Measurements from ENCODE around the gene ZBTB38. TPM values are rescaled to one million over a fixed set of nuclear protein-coding genes. Genes with fewer than 3 reads are reported as not detected.

Gene ZBTB38
- total and polyA plus RNA-seq, 8 donors, result 5.7 to 46.8 (median 30.9) TPM

DNA sequence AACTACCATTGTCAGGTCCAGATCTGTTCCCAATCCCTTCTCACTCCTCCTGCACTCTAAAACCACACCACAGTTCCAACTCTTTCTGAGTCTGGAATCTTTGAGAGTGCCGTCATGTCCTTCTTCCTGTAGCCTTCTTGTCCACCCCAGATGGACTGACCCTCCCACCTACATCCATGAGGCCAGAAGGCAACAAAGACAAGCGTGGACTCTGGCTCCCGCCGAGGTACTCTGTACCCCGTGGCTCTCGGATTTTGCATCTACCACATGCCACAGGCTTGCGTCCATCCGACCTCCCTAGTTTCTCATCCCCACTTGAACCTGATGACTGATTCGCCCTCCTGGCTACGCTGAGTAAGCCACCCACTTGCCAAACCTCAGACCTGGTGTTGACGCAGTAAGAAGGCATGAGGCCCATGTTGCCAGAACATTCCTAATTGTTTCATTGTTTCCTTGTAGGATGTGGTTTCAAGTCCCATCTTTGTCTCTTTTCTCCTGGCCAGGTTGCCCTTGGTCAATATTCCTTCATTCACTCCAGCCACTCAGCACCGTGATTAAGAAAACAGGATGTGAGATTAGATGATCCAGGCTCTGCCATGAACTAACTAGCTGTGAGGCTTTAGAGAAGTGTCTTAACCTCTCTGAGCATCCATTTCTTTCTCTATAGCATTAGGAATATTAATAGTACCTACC, 1.1 kb upstream of the ZBTB38 start:
- no peaks in the 10 kb centered on the region for H3K36me3 ChIP-seq
- DNase-seq (no peak), ATAC-seq (peak in 1 of 4 donors; percentile 7), FAIRE-seq (no peak)
- intact Hi-C loops (cut with DNase I), result loop anchor here in 1 of 3 donors (10.0 kb wide), 2 partner anchors 48 to 78 kb away; no protein-coding TSS in a partner anchor
- TF ChIP-seq, protein P1, sequence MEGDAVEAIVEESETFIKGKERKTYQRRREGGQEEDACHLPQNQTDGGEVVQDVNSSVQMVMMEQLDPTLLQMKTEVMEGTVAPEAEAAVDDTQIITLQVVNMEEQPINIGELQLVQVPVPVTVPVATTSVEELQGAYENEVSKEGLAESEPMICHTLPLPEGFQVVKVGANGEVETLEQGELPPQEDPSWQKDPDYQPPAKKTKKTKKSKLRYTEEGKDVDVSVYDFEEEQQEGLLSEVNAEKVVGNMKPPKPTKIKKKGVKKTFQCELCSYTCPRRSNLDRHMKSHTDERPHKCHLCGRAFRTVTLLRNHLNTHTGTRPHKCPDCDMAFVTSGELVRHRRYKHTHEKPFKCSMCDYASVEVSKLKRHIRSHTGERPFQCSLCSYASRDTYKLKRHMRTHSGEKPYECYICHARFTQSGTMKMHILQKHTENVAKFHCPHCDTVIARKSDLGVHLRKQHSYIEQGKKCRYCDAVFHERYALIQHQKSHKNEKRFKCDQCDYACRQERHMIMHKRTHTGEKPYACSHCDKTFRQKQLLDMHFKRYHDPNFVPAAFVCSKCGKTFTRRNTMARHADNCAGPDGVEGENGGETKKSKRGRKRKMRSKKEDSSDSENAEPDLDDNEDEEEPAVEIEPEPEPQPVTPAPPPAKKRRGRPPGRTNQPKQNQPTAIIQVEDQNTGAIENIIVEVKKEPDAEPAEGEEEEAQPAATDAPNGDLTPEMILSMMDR (IDR thresholded peaks at IDR 0.05), result no peak
- H3K27me3 ChIP-seq, result no peaks in the 10 kb centered on the region
- H3K4me3 ChIP-seq, result no peak overlapping the region
- no peaks in the 10 kb centered on the region for H3K9me3 ChIP-seq
- peaks cover 5 to 26% (median 13%) of the 10 kb centered on the region in 3 donors for H3K4me1 ChIP-seq
- peak overlapping the region; percentile 65 to 88 (median 82) for H3K27ac ChIP-seq
- 92 to 94% methylated on average over 12 of the region's 12 CpGs for WGBS, 2 donors

DNA sequence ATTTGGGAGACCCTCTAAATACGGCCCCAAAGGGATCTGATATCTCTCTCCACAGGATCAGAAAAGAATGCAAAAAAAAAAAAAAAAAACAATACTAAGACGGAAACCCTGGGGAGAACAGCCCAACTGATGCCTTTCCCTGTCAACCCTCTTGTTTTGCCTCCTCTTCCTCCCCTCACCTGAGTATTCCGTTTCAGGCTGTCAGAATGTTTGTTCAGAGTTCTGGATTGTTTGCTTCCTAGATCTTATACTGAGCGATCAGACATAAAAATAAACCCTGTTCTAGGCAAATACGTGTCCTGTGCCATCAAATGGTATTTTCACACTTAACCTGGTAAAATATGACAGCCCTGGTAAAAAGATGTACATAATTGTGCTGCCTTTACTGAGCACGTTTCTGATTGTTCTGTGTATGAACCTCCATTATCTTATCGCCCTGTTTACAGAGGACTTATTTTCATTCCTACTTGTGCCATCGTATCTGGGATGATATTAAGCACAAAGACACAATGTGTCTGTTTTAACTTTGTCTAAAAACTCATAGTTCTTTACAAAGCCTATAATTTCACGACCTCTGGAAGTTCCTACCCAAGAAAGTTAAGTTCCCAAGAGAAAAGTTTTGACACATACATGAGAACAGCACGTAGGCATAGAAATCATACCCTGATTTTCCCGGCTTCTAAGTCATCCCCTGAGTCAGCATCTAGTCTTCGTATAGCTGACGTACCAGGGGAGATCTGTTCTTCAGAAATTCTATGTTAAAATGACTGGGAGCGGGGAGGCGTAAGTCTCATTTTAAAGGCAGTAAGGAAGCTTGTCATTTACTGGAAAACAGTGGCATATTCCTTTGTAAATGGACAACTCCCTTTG, 856 bp downstream of the ZBTB38 start:
- TF ChIP-seq, protein P1 (IDR thresholded peaks at IDR 0.05), result no peak
- DNase-seq, result no peak
- peaks cover 5 to 26% (median 13%) of the 10 kb centered on the region in 3 donors for H3K4me1 ChIP-seq
- ATAC-seq, result no peak
- H3K27me3 ChIP-seq, result no peaks in the 10 kb centered on the region
- WGBS, 2 donors, result 68 to 71% methylated on average over 15 of the region's 15 CpGs
- intact Hi-C loops (cut with DNase I), result loop anchor here in 1 of 3 donors (10.0 kb wide), 2 partner anchors 46 to 76 kb away; no protein-coding TSS in a partner anchor
- FAIRE-seq, result no peak
- H3K27ac ChIP-seq, result peak overlapping the region; percentile 77 to 88 (median 86)
- no peaks in the 10 kb centered on the region for H3K36me3 ChIP-seq
- peak overlapping the region in 2 of 4 donors; percentile 10 to 25 for H3K4me3 ChIP-seq
- H3K9me3 ChIP-seq, result no peaks in the 10 kb centered on the region

DNA sequence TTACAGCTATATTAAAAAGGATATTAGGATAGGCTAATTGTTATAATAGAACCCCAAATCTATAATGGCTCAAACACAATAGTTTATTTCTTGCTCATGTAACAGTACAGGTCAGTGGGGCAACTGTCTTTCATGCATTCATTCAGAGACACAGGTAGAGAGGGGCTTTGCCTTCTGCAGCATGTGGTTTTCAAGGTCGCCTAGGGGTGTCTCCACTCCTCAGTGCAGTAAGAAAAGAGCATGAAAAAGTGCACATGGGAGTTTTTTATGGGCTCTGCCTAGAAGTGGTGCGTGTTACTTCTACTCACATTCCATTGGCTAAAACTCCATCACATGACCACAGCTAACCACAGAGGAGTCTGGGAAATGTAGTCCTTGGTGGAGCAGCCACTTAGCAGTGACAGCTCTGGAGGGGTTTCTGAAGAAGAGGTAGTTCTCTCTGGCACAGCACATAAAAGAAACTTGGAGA, 1.8 kb downstream of the ZBTB38 start:
- H3K4me1 ChIP-seq, result peaks cover 5 to 26% (median 13%) of the 10 kb centered on the region in 3 donors
- FAIRE-seq (no peak), DNase-seq (peak in 3 of 6 donors; percentile 60 to 68 (median 64)), ATAC-seq (peak; percentile 78 to 86 (median 84))
- no peaks in the 10 kb centered on the region for H3K9me3 ChIP-seq
- 12 to 14% methylated on average over 2 of the region's 2 CpGs for WGBS, 2 donors
- H3K27ac ChIP-seq, result no peak overlapping the region
- H3K4me3 ChIP-seq, result no peak overlapping the region
- TF ChIP-seq, protein P1 (IDR thresholded peaks at IDR 0.05), result no peak
- no peaks in the 10 kb centered on the region for H3K36me3 ChIP-seq
- no peaks in the 10 kb centered on the region for H3K27me3 ChIP-seq
- intact Hi-C loops (cut with DNase I), result no loop called here

DNA sequence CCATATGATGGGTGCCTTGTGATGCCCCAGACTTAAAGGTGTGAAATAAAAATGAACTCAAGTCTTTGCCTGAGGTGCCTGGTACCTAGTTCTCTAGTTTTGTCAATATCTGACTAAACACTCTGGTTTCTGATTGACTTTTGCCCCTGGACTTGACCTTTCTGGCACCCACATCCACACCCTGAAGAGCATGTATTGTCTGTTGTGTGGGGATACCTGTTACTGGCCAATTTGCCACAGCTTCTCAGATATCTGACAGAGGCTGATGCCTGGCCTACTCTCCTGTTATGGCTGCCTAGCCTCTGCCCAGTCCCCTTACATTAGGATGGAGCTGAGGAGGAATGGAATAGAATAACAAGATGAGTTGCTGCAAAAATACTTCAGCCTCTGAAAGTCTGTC, 3.6 kb downstream of the ZBTB38 start:
- DNase-seq, result no peak
- H3K27ac ChIP-seq, result no peak overlapping the region
- no peak for FAIRE-seq
- no peaks in the 10 kb centered on the region for H3K27me3 ChIP-seq
- peaks cover 0 to 14% (median 0%) of the 10 kb centered on the region in 3 donors for H3K4me1 ChIP-seq
- no peak for ATAC-seq
- TF ChIP-seq, protein P1 (IDR thresholded peaks at IDR 0.05), result no peak
- no peak overlapping the region for H3K4me3 ChIP-seq
- no peaks in the 10 kb centered on the region for H3K36me3 ChIP-seq
- H3K9me3 ChIP-seq, result no peaks in the 10 kb centered on the region
- intact Hi-C loops (cut with DNase I), result no loop called here
